CD4-positive, alpha-beta T cell treated with Interferon alpha-2 for 1 hour (primary cell): Measurements from ENCODE around the gene NFIC.
"Not testable (repeated sequence)": the region's sequence is repeated elsewhere in the genome, so short reads cannot be mapped to it uniquely, and the experiment has no call there.

ENCODE experiments used
- DNase-seq, 2 donors: peaks; one replicate each; pipeline ENCODE4 v3.0.0-alpha.2; 2020 to 2022

NFIC gene

GRCh38 chr19:3375221-3376090 lies 9.1 kb downstream of the NFIC start:
- DNase-seq, result no peak

GRCh38 chr19:3376091-3376455 lies 9.7 kb downstream of the NFIC start:
- not testable (repeated sequence) for DNase-seq

DNA sequence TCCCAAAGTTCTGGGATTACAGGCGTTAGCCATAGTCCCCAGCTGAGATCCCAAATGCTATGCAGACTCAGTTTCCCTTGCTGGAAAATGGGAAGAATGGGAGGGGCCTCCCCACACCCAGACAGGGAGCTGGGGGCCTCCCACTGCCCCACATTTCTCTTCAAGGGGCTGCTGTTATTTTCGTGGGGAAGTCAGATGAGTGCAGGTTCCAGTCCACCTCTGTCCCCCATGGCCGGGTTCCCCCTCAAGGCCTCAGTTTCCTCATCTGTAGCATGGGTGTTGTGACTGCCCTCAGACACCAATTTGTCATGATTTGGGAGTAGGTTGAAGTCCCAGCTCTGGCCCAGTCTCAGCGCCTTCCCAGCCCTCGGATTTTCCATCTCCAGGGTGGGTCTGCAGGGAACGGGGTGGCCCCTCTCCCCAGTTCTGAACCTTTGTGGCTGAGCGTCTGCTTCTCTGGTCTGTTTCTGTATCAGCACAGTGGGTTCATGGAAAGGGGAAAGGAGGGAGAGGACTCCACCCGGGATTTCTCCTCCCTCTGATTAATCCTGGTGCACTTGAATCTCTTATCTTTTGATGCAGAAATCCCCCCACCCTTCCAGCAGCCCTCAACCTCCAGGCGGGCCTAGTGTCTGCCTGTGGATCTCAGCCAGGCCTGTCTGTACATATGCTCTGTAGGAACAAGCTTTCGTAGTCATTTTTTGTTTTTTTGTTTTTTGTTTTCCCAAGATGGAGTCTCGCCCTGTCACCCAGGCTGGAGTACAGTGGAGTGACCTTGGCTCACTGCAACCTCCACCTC lies 12.2 kb downstream of the NFIC start:
- no peak for DNase-seq

GRCh38 chr19:3380829-3381228 lies 14.4 kb downstream of the NFIC start:
- DNase-seq, result no peak

- DNase-seq, result no peak
Observed at GRCh38 chr19:3381701-3382372, 15.5 kb downstream of the NFIC start.

DNA sequence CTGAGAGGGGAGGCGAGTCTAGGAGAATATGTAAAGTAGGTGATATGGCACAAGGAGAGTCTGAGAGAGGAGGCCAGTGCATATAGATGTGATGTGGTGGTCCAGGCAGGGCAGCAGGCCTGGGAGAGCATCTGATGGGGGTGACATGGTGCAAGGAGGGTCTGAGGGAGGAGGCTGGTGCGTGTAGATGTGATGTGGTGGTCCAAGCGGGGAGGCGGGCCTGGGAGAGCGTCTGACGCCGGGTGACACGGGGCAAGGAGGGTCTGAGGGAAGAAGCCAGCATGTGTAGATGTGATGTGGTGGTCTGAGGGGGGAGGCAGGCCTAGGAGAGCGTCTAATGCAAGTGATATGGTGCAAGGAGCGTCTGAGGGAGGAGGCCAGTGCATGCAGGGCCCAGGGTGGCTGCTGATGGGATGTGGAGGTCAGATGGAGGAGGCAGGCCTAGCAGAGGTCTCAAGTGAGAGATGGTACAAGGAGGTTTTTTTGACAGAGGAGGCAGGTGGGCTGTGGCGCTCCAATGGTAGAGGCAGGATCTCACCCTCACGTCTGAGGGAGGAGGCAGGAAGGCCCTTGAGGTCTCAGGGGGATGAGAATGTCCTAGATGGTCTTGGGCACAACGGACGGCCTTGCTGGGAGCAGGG lies 16.2 kb downstream of the NFIC start:
- no peak for DNase-seq

DNA sequence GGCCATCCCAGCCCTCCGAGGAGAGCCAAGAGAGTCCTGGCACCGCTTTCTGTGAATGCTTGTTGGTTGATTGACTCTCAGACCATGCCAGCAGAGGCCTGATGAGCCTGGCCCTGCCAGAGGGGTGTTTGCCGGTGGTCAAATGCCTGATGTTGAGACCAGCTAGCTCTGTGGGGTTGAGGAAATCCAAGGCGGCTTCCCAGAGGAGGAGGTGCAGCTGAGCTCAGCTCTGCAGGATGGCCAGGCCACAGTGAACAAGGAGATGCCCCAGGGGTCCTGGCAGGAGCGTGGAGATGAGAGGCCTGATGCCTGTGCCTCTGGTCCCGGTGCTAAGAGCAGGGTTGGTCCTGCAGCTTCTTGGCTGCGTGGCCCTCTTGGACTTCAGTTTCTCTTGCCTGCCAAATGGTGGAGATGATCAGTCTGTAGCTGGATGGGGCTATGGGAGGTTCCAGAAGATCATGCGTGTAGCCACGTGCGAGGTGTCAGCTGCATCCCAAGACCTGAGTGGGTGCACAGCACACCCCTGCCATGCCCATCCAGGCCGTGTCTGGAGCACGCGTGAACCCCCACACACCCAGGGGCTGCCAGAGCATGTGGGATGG lies 16.8 kb downstream of the NFIC start:
- DNase-seq, result no peak

DNA sequence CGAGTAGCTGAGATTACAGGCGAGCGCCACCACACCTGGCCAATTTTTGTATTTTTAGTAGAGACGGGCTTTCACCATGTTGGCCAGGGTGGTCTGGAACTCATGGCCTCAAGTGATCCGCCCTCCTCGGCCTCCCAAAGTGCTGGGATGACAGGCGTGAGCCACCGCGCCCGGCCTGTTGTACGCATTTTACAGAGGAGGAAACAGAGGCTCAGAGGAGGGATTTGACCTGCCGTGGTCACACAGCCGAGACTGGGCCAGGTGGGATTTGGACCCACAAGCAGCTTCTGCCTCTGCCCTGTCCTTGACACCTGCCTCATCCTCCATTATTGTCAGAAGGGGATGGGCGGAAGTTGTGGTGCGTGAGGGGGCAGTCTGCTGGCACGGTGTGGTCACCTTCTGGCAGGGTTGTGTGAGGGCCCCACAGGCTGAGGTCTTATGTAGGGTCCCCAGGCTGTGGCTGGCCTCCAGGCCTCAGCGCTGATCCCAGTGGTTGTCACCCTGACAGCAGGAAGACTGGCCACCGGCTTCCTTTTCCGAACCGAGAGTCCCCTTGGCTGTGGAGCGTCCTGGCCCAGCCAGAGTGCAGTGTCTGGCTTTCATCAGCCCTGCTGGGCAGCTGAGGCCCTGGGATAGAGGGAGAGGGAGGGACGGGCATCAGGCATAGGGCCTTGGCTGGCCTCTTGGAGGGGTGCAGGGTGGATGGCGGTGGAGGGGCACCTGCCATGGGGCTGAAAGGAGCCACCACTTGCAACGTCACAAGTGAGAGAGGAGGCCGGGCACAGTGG lies 20.3 kb downstream of the NFIC start:
- no peak for DNase-seq

DNA sequence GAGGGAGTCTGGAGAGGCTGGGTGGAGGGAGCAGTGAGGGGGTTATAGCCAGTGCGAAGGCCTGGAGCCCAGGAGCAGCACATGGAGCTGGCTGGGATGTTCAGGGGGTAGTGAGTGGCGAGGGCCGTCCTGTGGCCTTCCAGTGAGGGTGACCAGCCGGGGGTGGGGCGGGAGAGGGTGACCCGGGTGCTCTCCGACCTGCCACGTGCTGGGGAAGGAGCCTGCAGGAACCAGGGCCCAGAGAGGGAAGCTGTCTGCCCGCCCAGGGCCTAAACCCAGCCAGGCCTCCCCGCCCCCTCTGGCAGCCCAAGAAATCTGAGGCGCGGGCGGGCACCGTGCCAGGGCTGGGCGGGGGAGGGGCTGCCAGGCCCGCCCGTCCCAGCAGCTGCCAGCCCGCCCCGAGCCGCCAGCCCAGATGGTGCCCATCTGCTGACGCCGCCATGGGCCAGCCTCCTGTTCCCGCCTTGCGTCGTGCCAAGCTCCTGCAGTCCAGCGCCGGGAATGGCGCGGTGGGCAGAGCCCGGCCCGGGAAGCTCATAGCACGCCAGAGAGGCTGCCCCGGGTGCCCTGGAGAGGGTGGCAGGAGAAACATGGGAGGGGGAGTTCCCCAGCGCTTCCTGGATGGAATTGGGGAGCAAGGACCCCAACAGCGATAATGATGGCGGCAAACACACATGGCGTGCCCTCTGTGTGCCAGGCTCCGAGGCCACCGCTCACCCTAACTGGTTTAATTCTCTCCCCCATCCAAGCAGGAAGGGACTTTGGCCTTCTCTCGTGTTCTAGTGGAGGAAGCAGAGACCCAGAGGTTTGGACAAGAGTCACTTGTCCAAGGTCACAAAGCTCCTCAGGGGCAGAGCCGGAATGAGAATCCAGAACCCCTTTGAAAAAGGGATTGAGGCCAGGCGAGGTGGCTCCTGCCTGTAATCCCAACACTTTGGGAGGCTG lies 21.5 kb downstream of the NFIC start:
- DNase-seq, result no peak

GRCh38 chr19:3389446-3389778 lies 23.0 kb downstream of the NFIC start:
- no peak for DNase-seq

GRCh38 chr19:3389876-3390371 lies 23.5 kb downstream of the NFIC start:
- no peak for DNase-seq

DNA sequence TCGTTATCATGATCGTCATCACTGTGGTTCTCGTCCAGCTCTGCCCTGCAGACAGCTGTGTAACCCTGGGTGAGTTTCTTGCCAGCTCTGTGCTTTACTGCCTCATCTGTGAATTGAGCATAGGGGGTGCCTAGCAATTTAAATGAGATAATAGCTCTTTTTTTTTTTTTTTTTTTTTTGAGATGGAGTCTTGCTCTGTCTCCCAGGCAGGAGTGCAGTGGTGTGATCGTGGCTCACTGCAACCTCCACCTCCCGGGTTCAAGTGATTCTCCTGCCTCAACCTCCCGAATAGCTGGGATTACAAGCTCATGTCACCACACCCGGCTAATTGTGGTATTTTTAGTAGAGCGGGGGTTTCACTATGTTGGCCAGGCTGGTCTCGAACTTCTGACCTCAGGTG lies 25.5 kb downstream of the NFIC start:
- not testable (repeated sequence) for DNase-seq

DNA sequence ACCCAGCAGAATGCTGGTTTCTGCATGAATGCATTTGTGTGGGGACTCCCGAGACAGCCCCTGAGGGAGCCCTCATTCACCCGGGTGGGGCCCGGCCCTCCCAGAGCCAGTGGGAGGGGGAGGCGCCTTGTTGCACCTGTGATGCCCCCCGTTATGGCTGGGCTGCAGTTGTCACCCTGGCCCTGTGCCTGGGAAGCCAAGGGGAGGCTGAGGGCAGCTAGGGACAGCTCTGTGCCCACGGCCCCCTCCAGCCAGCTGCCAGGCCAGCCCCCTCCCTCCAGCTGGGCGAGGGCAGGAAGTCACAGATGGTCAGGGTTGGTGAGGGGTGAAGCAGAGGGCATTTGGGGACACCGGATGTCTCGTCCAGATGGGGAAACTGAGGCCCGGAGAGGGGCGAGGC lies 26.1 kb downstream of the NFIC start:
- DNase-seq, result no peak

- DNase-seq, result no peak
Observed at GRCh38 chr19:3396881-3397265, 30.5 kb downstream of the NFIC start.

GRCh38 chr19:3397266-3398022 lies 31.1 kb downstream of the NFIC start:
- DNase-seq, result no peak

DNA sequence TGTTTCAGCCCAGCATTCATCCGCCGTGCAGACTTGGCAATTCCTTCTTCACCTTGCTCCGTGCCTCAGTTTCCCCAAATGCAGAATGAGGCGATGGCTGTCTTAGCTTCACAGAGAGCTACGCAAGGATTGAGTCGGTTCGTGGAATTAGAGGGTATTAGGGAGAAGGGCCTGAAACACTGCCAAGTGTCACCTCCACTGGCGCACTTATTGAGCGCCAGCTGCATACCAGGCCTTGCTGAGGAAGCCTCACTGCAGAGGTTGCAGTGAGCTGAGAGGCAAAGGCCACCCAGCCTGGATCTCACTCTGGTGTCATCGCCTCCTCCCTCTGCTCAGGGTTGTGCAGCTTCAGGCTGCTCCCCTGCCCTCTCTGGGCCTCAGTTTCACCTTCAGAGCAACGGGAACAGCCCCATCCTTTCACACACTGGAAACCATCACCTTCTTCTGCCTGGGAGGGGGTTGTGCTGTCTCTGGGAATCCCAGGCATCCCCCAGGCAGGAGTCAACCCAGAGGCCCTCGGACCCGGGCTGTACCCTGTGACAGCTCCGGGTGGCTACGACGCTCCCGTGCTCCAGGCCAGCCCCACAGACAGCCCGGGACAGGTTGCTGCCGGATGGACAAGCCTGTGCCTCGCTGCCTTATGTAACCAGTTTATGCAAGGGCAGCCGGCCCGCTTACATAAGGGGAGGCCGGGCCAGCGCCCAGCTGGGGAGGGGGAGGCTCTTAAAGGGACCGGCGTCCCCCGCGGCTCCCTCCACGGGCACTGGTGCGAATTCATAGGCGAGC lies 31.9 kb downstream of the NFIC start:
- no peak for DNase-seq

DNA sequence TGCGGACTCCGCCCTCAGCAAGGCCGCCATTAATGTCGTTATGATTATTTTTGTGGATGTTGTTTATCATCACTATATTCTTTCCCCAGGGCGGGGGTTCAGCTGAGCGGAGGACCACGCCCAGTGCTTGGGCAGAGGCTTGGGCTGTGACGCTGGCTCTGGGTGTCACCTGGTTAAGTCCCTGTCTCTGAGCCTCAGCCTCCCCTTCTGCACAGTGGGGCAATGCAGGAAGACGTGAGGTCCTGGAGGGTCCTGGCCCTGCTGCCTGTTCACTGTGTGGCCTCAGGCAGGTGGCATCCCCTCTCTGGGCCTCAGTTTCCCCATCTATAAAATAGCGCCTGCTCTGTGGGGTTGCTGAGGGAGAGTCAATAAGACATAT lies 32.5 kb downstream of the NFIC start:
- no peak for DNase-seq

DNA sequence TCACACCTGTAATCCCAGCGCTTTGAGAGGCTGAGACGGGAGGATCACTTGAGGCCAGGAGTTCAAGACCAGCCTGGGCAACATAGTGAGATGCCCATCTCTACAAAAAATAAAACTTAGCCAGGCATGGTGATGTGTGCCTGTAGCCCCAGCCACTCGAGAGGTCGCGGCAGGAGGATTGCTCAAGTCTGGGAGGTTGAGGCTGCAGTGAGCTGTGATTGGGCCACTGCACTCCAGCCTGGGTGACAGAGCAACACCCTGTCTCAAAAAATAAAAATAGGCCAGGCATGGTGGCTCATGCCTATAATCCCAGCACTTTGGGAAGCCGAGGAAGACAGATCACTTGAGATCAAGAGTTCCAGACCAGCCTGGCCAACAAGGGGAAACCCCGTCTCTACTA lies 32.9 kb downstream of the NFIC start:
- DNase-seq, result not testable (repeated sequence)
